ENCODE measurements around the gene SOX10.

SOX10 gene

GRCh38 chr22:38029901-38030300, 45.5 kb upstream of the SOX10 start:
- no peak for DNase-seq (ENCODE audit: low spot score)
- TF ChIP-seq, protein P1, sequence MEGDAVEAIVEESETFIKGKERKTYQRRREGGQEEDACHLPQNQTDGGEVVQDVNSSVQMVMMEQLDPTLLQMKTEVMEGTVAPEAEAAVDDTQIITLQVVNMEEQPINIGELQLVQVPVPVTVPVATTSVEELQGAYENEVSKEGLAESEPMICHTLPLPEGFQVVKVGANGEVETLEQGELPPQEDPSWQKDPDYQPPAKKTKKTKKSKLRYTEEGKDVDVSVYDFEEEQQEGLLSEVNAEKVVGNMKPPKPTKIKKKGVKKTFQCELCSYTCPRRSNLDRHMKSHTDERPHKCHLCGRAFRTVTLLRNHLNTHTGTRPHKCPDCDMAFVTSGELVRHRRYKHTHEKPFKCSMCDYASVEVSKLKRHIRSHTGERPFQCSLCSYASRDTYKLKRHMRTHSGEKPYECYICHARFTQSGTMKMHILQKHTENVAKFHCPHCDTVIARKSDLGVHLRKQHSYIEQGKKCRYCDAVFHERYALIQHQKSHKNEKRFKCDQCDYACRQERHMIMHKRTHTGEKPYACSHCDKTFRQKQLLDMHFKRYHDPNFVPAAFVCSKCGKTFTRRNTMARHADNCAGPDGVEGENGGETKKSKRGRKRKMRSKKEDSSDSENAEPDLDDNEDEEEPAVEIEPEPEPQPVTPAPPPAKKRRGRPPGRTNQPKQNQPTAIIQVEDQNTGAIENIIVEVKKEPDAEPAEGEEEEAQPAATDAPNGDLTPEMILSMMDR (IDR thresholded peaks at IDR 0.05; ENCODE audit: extremely low read depth, insufficient read depth, missing control alignments): no peak
- in situ Hi-C loops (cut with MboI; ENCODE audit: low pct_unique_long_range_greater_than_20kb, low sequenced_read_pairs, unreplicated experiment): no loop called here

DNA sequence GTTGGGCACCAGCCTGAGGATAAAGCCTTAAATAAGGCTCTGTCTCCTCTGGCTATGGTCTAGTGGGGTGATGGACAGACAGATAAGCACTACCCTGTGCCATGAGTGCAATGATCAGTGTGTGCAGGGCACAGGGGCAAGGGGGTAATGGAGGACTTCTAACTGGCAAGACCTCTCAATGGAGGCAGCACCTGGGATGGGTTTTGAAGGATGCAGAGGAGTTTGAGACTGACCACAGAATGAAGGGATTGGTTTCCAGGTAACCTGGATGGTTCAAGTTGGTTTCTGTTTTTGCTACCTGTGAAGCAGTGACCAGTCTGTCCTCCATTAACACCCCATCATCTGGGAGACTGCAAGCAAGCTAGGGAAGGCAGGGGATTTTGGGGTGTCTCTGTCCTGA, 45.0 kb upstream of the SOX10 start:
- TF ChIP-seq, protein P1 (IDR thresholded peaks at IDR 0.05; ENCODE audit: extremely low read depth, insufficient read depth, missing control alignments): no peak
- DNase-seq (ENCODE audit: low spot score): no peak
- in situ Hi-C loops (cut with MboI; ENCODE audit: low pct_unique_long_range_greater_than_20kb, low sequenced_read_pairs, unreplicated experiment): no loop called here

GRCh38 chr22:38028344-38029130, 44.2 kb upstream of the SOX10 start:
- in situ Hi-C loops (cut with MboI; ENCODE audit: low pct_unique_long_range_greater_than_20kb, low sequenced_read_pairs, unreplicated experiment): no loop called here
- DNase-seq (ENCODE audit: low spot score): no peak
- TF ChIP-seq, protein P1 (IDR thresholded peaks at IDR 0.05; ENCODE audit: extremely low read depth, insufficient read depth, missing control alignments): no peak

- TF ChIP-seq, protein P1 (IDR thresholded peaks at IDR 0.05; ENCODE audit: extremely low read depth, insufficient read depth, missing control alignments): no peak
- no peak for DNase-seq (ENCODE audit: low spot score)
- in situ Hi-C loops (cut with MboI; ENCODE audit: low pct_unique_long_range_greater_than_20kb, low sequenced_read_pairs, unreplicated experiment): no loop called here
Measured at GRCh38 chr22:38027487-38027886, 43.1 kb upstream of the SOX10 start.

GRCh38 chr22:38026130-38027111, 42.1 kb upstream of the SOX10 start:
- in situ Hi-C loops (cut with MboI; ENCODE audit: low pct_unique_long_range_greater_than_20kb, low sequenced_read_pairs, unreplicated experiment): no loop called here
- TF ChIP-seq, protein P1 (IDR thresholded peaks at IDR 0.05; ENCODE audit: extremely low read depth, insufficient read depth, missing control alignments): no peak
- DNase-seq (ENCODE audit: low spot score): no peak

GRCh38 chr22:38025514-38025913, 41.2 kb upstream of the SOX10 start:
- in situ Hi-C loops (cut with MboI; ENCODE audit: low pct_unique_long_range_greater_than_20kb, low sequenced_read_pairs, unreplicated experiment): no loop called here
- TF ChIP-seq, protein P1 (IDR thresholded peaks at IDR 0.05; ENCODE audit: extremely low read depth, insufficient read depth, missing control alignments): no peak
- no peak for DNase-seq (ENCODE audit: low spot score)

Measured in GM13977 (cell line).